Measurements from ENCODE around the gene NRXN3.
"Not testable (repeated sequence)": the region's sequence is repeated elsewhere in the genome, so short reads cannot be mapped to it uniquely, and the experiment has no call there.

Gene NRXN3

GRCh38 chr14:79730953-79731352 is 1560.8 kb downstream of the NRXN3 start:
- DNase-seq (ENCODE audit: low read depth): no peak

GRCh38 chr14:79732911-79733655 is 1562.9 kb downstream of the NRXN3 start:
- no peak for DNase-seq (ENCODE audit: low read depth)

- DNase-seq (ENCODE audit: low read depth): no peak
Observed at GRCh38 chr14:79734151-79734550, 1564.0 kb downstream of the NRXN3 start.

- no peak for DNase-seq (ENCODE audit: low read depth)
Observed at GRCh38 chr14:79734656-79735055, 1564.5 kb downstream of the NRXN3 start.

GRCh38 chr14:79735121-79735520 is 1564.9 kb downstream of the NRXN3 start:
- no peak for DNase-seq (ENCODE audit: low read depth)

- DNase-seq (ENCODE audit: low read depth): no peak
Observed at GRCh38 chr14:79740066-79740601, 1570.0 kb downstream of the NRXN3 start.

- DNase-seq (ENCODE audit: low read depth): no peak
Observed at GRCh38 chr14:79742142-79742541, 1572.0 kb downstream of the NRXN3 start.

- DNase-seq (ENCODE audit: low read depth): no peak
Observed at GRCh38 chr14:79745046-79745445, 1574.9 kb downstream of the NRXN3 start.

GRCh38 chr14:79749065-79749464 is 1578.9 kb downstream of the NRXN3 start:
- no peak for DNase-seq (ENCODE audit: low read depth)

GRCh38 chr14:79758985-79759384 is 1588.8 kb downstream of the NRXN3 start:
- DNase-seq (ENCODE audit: low read depth): no peak

GRCh38 chr14:79764323-79764722 is 1594.2 kb downstream of the NRXN3 start:
- no peak for DNase-seq (ENCODE audit: low read depth)

GRCh38 chr14:79766511-79766910 is 1596.3 kb downstream of the NRXN3 start:
- no peak for DNase-seq (ENCODE audit: low read depth)

GRCh38 chr14:79767251-79767650 is 1597.1 kb downstream of the NRXN3 start:
- no peak for DNase-seq (ENCODE audit: low read depth)

- DNase-seq (ENCODE audit: low read depth): not testable (repeated sequence)
Observed at GRCh38 chr14:79767721-79768120, 1597.5 kb downstream of the NRXN3 start.

GRCh38 chr14:79781882-79782281 is 1611.7 kb downstream of the NRXN3 start:
- DNase-seq (ENCODE audit: low read depth): no peak

GRCh38 chr14:79783041-79783440 is 1612.9 kb downstream of the NRXN3 start:
- no peak for DNase-seq (ENCODE audit: low read depth)

- DNase-seq (ENCODE audit: low read depth): no peak
Observed at GRCh38 chr14:79786522-79786921, 1616.3 kb downstream of the NRXN3 start.

- DNase-seq (ENCODE audit: low read depth): no peak
Observed at GRCh38 chr14:79788346-79788745, 1618.2 kb downstream of the NRXN3 start.

- no peak for DNase-seq (ENCODE audit: low read depth)
Observed at GRCh38 chr14:79791055-79791732, 1621.0 kb downstream of the NRXN3 start.

GRCh38 chr14:79802093-79802492 is 1631.9 kb downstream of the NRXN3 start:
- DNase-seq (ENCODE audit: low read depth): no peak

GRCh38 chr14:79805636-79806035 is 1635.5 kb downstream of the NRXN3 start:
- DNase-seq (ENCODE audit: low read depth): no peak

- DNase-seq (ENCODE audit: low read depth): no peak
Observed at GRCh38 chr14:79809849-79810612, 1639.9 kb downstream of the NRXN3 start.

Measured in stimulated activated CD8-positive, alpha-beta memory T cell treated with anti-CD3 and anti-CD28 coated beads, Interleukin-15, amount 100 ng/mL, for 24 hours (primary cell).